Measurements from ENCODE around the gene TMEM150C.
"Not testable (repeated sequence)": the region's sequence is repeated elsewhere in the genome, so short reads cannot be mapped to it uniquely, and the experiment has no call there.

Gene TMEM150C

GRCh38 chr4:82569727-82570126 lies 7.9 kb upstream of the TMEM150C start:
- no peak overlapping the region for H3K27ac ChIP-seq

GRCh38 chr4:82569076-82569475 lies 7.3 kb upstream of the TMEM150C start:
- no peaks in the 10 kb centered on the region for H4K20me1 ChIP-seq
- TF ChIP-seq Cebpa-rat (IDR thresholded peaks at IDR 0.05), result no peak
- peaks cover 7% of the 10 kb centered on the region; the same call in 1 of the 2 replicates for H3K4me1 ChIP-seq
- no peaks in the 10 kb centered on the region for H3K9me3 ChIP-seq
- H3K4me2 ChIP-seq, result no peak overlapping the region
- H3K36me3 ChIP-seq, result no peaks in the 10 kb centered on the region
- H3K27me3 ChIP-seq, result no peaks in the 10 kb centered on the region
- H3K9ac ChIP-seq, result no peak overlapping the region
- no peak overlapping the region for H3K27ac ChIP-seq
- no peak overlapping the region for H3K4me3 ChIP-seq

More at GRCh38 chr4:82569727-82570126, 7.9 kb upstream of the TMEM150C start:
- Histone ChIP-seq H3K4me1 (peaks cover 7% of the 10 kb centered on the region; the same call in 1 of the 2 replicates), H3K4me3 (no peak overlapping the region), H3K9ac (no peak overlapping the region), H4K20me1 (no peaks in the 10 kb centered on the region), H3K9me3 (no peaks in the 10 kb centered on the region), H3K4me2 (no peak overlapping the region), H3K27me3 (no peaks in the 10 kb centered on the region), H3K36me3 (no peaks in the 10 kb centered on the region)
- no peak for TF ChIP-seq Cebpa-rat (IDR thresholded peaks at IDR 0.05)

GRCh38 chr4:82567444-82567843 lies 5.7 kb upstream of the TMEM150C start:
- no peak overlapping the region for H3K4me2 ChIP-seq
- no peaks in the 10 kb centered on the region for H3K36me3 ChIP-seq
- TF ChIP-seq Cebpa-rat (IDR thresholded peaks at IDR 0.05), result no peak
- no peak overlapping the region for H3K27ac ChIP-seq
- H3K4me3 ChIP-seq, result no peak overlapping the region
- H3K4me1 ChIP-seq, result peaks cover 8% of the 10 kb centered on the region
- H3K9ac ChIP-seq, result no peak overlapping the region
- H4K20me1 ChIP-seq, result no peaks in the 10 kb centered on the region
- H3K9me3 ChIP-seq, result no peaks in the 10 kb centered on the region
- H3K27me3 ChIP-seq, result peaks cover 2% of the 10 kb centered on the region; the same call in 1 of the 2 replicates

- H3K9me3 ChIP-seq, result no peaks in the 10 kb centered on the region
- H3K4me1 ChIP-seq, result peaks cover 12% of the 10 kb centered on the region
- peak overlapping the region; percentile 90 for H3K4me2 ChIP-seq
- peaks cover 33% of the 10 kb centered on the region for H3K27me3 ChIP-seq
- peak overlapping the region; percentile 75 for H3K4me3 ChIP-seq
- no peak for TF ChIP-seq Cebpa-rat (IDR thresholded peaks at IDR 0.05)
- no peaks in the 10 kb centered on the region for H3K36me3 ChIP-seq
- no peak overlapping the region for H3K9ac ChIP-seq
- no peak overlapping the region for H3K27ac ChIP-seq
- H4K20me1 ChIP-seq, result no peaks in the 10 kb centered on the region
These were observed 721 bp upstream of the TMEM150C start for GRCh38 chr4:82562564-82562854.

- Histone ChIP-seq H3K4me2 (peak overlapping the region; percentile 90), H3K9ac (peak overlapping the region; percentile 61; the same call in 1 of the 2 replicates), H3K4me3 (peak overlapping the region; percentile 75), H3K4me1 (peaks cover 12% of the 10 kb centered on the region), H3K27ac (no peak overlapping the region), H3K9me3 (no peaks in the 10 kb centered on the region), H4K20me1 (no peaks in the 10 kb centered on the region), H3K36me3 (no peaks in the 10 kb centered on the region), H3K27me3 (peaks cover 33% of the 10 kb centered on the region)
- no peak for TF ChIP-seq Cebpa-rat (IDR thresholded peaks at IDR 0.05)
These were observed 669 bp downstream of the TMEM150C start for GRCh38 chr4:82560853-82561785.

GRCh38 chr4:82559735-82560120 lies 2.1 kb downstream of the TMEM150C start:
- TF ChIP-seq Cebpa-rat (IDR thresholded peaks at IDR 0.05), result no peak
- peaks cover 12% of the 10 kb centered on the region for H3K4me1 ChIP-seq
- H3K4me2 ChIP-seq, result no peak overlapping the region
- H4K20me1 ChIP-seq, result no peaks in the 10 kb centered on the region
- peaks cover 33% of the 10 kb centered on the region for H3K27me3 ChIP-seq
- H3K9ac ChIP-seq, result no peak overlapping the region
- no peak overlapping the region for H3K27ac ChIP-seq
- no peak overlapping the region for H3K4me3 ChIP-seq
- H3K36me3 ChIP-seq, result no peaks in the 10 kb centered on the region
- H3K9me3 ChIP-seq, result no peaks in the 10 kb centered on the region

- H3K27ac ChIP-seq, H4K20me1 ChIP-seq, H3K9ac ChIP-seq, H3K4me2 ChIP-seq, H3K36me3 ChIP-seq, H3K9me3 ChIP-seq, H3K4me3 ChIP-seq: not testable (repeated sequence)
- H3K4me1 ChIP-seq, result peaks cover 12% of the 10 kb centered on the region
- peaks cover 33% of the 10 kb centered on the region for H3K27me3 ChIP-seq
These were observed 2.6 kb downstream of the TMEM150C start for GRCh38 chr4:82559090-82559734.

GRCh38 chr4:82555276-82555675 lies 6.5 kb downstream of the TMEM150C start:
- Histone ChIP-seq H3K4me3 (no peak overlapping the region), H4K20me1 (no peaks in the 10 kb centered on the region), H3K9me3 (peaks cover 4% of the 10 kb centered on the region), H3K27ac (no peak overlapping the region), H3K9ac (no peak overlapping the region), H3K4me1 (no peaks in the 10 kb centered on the region), H3K27me3 (peaks cover 10% of the 10 kb centered on the region), H3K4me2 (no peak overlapping the region), H3K36me3 (no peaks in the 10 kb centered on the region)
- TF ChIP-seq Cebpa-rat (IDR thresholded peaks at IDR 0.05), result no peak

GRCh38 chr4:82553020-82553419 lies 8.8 kb downstream of the TMEM150C start:
- no peaks in the 10 kb centered on the region for H4K20me1 ChIP-seq
- peaks cover 21% of the 10 kb centered on the region for H3K9me3 ChIP-seq
- no peak overlapping the region for H3K9ac ChIP-seq
- no peak for TF ChIP-seq Cebpa-rat (IDR thresholded peaks at IDR 0.05)
- H3K4me3 ChIP-seq, result no peak overlapping the region
- no peak overlapping the region for H3K27ac ChIP-seq
- H3K4me1 ChIP-seq, result no peaks in the 10 kb centered on the region
- no peaks in the 10 kb centered on the region for H3K36me3 ChIP-seq
- no peak overlapping the region for H3K4me2 ChIP-seq
- H3K27me3 ChIP-seq, result no peaks in the 10 kb centered on the region

- H4K20me1 ChIP-seq, result no peaks in the 10 kb centered on the region
- no peak overlapping the region for H3K4me3 ChIP-seq
- H3K4me1 ChIP-seq, result no peaks in the 10 kb centered on the region
- no peaks in the 10 kb centered on the region for H3K36me3 ChIP-seq
- no peak for TF ChIP-seq Cebpa-rat (IDR thresholded peaks at IDR 0.05)
- no peak overlapping the region for H3K9ac ChIP-seq
- H3K27me3 ChIP-seq, result no peaks in the 10 kb centered on the region
- peaks cover 25% of the 10 kb centered on the region for H3K9me3 ChIP-seq
- no peak overlapping the region for H3K27ac ChIP-seq
- no peak overlapping the region for H3K4me2 ChIP-seq
These were observed 10.1 kb downstream of the TMEM150C start for GRCh38 chr4:82551734-82552133.

GRCh38 chr4:82547850-82548249 lies 13.9 kb downstream of the TMEM150C start:
- not testable (repeated sequence) for H3K27me3 ChIP-seq, H3K4me2 ChIP-seq, H3K4me3 ChIP-seq, H3K36me3 ChIP-seq, H3K27ac ChIP-seq, H3K4me1 ChIP-seq, H3K9ac ChIP-seq, H4K20me1 ChIP-seq
- peaks cover 25% of the 10 kb centered on the region for H3K9me3 ChIP-seq

Data from BLaER1 (cell line).